Kasumi-1 (cell line): ENCODE measurements around the gene ATR.

ENCODE experiments used
- DNase-seq, 2 experiments: peaks; one replicate each; lab custom pipeline; 2025; lab: John Stamatoyannopoulos, UW

Gene ATR

DNA sequence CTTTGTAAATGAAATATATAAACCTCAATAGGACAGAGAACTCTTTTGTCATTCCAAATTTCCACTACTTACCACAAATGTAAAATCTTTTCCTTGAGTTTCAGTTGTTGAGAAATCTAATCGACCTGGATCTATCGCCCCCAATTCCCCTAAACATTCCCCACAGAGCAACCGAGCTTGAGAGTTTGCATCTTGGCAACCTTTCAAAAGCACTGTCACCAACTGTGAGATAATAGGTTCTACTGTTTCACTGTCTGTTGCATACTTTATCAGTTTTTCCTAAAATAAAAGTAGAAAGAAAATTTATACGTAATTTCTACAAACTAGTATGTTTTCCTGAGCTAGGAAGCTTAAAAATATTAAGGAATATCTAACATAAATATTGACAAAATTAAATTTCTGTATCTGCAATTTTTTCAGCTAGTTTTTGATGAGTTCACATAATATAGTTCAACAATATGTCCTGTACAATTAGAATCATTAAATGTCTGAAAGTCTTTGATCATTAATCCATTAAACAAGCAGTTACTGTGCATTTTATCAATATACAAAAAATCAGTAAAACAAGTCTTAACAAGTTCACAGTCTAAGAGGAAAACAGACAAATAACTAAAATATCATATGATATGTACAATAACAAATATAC is 54.5 kb downstream of the ATR start:
- no peak for DNase-seq

DNA sequence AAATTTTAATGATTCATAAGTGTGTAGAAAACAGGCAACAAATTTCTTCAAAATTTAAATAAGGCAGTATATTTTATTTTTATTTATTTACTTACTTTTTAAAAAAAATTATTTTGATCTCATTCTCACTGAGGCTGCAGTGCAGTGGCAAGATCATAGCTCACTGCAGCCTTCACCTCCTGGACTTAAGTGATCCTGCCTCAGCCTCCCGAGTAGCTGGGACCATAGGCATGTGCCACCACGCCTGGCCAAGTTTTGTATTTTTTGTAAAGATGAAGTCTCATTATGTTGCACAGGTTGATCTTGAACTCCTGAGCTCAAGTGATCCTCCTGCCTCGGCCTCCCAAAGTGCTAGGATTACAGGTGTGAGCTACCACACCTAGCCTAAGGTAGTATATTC is 69.5 kb downstream of the ATR start:
- no peak for DNase-seq

DNA sequence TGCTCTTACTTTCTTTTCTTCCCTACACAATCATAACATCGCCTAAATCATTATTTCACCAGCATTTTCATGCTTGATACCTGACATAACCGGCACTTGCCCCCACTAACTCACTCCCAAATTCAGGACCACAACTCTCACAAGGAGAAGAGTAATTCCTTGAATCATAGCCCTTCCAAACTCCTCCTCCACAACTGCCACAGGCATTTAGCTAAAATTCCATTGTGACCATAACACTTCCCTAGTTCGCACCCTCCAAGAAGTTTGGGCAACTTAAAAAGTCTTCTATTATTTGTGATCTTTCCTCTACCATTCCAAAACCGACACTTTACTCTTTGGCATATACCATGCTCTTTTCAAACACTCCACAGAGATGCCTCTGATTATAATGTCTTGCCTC is 71.3 kb downstream of the ATR start:
- no peak for DNase-seq

DNA sequence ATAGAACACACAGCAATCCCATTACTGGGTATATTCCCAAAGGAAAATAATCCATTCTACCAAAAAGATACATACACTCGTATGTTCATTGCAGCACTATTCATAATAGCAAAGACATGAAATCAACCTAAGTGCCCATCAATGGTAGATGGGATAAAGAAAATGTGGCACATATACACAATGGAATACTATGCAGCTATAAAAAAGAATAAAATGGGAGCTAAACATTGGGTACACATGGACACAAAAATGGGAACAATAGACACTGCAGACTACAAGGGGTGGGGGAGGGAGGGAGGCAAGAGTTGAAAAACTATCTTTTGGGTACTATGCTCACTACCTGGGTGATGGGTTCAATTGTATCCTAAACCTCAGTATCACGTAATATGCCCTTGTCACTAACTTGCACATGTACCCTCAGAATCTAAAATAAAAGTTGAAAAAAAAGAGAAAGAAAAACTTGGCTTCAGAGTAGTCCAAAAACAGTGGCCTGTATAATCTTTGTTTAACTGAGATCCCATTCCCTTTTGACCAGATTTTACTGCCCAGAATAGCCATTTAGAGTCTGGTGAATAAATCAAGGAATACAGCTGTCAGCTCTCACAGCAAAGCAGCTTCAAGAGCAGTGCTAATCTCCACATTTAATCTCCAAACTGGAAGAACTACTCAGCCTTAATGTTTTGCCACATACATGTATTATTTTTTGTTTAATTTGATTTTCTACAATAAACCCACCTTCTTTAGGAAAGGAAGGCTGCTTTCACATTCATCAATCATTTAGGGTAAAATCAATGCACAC is 76.1 kb downstream of the ATR start:
- no peak for DNase-seq

DNA sequence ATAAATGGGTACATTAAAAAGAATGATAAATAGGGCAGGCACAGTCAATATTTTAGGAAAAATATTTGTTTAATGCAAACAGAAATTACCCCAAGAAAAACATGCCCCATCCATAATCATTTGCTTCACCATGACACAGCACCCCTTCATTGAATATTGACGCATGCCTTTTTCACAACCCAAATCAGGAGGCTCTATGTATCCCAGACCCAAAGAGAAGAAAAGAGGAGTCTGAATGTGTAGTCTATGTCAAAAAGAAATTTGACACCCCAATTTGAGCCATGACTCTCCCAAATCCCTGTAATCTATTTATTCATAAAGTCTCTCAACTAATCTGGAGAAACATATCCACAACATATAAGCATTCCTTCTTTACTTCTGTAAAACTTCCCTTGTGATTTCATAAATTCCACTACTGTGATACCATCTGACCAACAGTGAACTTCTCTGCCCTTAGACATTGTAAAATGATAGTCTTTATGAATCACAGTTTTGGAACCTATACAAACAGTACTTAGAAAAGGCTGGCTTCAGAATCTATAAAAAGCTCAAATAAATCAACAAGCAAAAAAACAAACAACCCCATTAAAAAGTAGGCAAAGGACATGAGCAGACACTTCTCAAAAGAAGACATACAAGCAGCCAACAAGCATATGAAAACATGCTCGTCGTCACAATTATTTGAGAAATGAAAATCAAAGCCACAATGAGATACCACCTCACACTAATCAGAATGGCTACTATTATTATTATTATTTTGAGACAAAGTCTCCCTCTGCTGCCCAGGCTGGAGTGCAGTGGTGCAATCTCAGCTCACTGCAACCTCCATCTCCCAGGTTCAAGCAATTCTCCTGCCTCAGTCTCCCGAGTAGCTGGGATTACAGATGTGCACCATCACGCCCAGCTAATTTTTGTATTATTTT is 77.3 kb downstream of the ATR start:
- no peak for DNase-seq

DNA sequence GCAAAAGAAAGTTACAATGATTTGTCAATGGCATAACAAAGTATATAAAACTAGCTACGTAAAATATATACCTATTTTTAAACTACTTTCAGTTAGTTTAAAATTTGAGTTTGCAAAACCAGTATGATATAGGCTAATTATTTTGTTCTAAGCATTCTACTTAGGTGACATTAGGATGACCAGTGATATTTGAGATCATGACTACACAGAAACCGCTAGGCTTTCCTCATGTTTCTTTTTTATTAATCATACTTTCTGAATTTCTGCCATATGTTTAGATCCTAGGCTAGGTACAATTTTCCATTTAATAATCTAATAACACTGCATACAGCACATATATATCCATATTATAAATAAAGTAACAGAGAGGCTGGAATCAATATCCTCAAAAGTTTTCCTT is 78.3 kb downstream of the ATR start:
- DNase-seq: no peak

DNA sequence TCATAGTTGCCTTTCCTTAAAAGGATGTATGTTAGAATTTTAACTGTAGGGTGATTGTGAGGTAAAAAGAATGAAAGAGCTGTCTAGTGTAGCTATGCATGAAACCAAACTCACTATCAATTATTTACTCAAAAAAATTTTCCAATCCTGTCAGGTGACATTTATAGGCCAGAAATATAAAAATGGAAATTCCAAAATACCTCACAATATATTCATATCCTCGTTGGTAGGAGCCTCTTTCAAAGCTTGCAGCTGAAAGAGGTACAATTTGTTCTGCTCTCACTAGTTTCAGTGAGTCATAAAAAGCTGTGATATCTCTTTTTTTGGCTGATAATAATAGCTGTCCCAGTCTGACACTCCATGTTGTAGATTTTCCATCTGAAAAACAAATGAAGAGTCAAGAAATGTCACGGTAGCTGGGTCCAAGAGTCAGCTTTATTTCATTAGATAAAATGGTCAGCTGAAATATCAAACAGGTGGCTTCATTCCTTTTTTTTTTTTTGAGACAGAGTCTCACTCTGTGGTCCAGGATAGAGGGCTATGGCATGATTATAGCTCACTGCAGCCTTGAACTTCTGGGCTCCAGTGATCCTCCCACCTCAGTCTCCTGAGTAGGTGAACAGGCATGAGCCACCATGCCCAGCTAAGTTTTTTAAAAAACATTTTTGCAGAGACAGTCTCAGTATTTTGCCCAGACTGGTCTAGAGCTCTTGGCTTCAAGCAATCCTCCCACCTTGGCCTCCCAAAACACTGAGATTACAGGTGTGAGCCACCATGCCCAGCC is 79.9 kb downstream of the ATR start:
- DNase-seq: no peak

DNA sequence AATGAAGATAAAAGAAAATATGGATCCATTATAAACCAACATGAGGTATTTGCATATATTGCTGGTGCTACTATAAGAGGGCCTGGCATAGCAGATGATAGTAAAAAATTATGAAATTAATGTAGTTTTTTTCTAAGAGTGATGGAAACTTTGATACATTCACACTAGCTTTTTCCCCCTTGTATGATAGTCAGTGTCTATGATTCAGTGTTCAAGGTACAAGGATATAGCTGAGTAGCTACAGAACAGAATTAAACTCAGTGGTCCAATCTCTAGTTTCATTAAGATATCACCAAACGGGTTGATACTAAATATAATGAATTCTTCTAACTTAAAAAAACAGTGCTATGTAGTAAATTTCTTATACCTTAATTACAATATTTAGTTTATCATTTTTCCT is 80.8 kb downstream of the ATR start:
- no peak for DNase-seq

DNA sequence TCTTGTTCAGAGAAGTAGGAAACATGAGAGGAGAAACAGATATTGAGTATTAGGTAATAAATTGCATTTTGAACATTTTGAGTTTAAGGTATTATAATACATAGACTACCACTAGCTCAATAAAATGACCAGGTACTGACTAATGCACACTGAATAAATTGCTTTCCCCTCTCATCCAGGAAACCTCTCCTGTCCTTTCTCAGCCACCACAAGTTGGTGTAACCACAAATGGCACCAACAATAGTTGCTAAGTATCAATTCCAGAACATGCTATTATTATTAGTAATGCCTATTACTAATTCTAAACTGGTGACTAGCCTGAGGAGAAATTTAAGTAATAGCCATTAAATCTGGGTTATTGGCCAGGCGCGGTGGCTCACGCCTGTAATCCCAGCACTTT is 83.4 kb downstream of the ATR start:
- no peak for DNase-seq

DNA sequence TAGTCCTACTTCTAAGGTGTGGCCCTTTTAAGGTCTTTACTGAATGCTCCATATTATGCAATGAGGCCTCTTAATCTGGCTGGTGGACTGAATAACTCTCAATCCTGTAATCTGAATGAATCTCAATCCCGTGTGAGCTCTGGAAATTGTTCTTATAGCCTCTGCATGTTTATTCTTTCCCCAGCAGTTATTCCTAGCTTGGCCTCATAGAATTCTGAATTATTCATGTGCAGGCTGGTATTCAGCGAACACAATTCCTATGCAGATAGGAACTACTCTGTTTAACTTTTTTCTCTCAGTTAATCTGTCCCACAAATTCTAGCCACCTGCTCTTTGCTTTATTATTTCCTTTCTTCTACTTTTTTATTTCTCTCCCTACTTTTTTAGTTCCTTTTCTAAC is 86.3 kb downstream of the ATR start:
- DNase-seq: no peak

DNA sequence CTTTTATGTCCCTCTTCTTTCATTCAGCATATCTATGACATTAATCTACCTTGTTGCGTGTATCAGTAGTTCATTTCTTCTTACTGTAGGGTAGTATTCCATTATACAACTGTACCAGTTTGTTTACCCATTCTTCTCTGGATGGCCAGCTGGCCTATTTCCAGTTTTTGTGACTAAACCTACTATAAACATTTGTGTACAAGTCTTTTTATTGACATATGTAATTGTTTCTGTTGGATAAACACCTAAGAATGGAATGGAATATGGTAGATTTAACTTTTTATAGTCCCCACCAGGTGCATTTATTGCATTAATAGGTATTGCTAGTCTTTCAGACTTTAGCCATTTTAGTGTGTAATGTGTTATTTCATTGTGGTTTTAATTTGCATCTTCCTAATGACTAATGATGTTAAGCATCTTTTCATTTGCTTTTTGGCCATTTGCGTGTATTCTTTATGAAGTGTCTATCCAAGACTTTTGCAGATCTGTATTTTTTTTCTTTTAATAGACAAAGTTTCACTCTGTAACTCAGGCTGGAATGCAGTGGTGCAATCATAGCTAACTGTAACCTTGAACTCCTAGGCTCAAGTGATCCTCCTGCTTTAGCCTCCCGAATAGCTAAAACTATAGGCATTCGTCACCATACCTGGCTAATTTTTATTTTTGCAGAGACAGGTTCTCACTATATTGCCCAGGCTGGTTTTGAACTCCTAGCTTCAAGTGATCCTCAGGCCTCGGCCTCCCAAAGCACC is 88.8 kb downstream of the ATR start:
- no peak for DNase-seq

DNA sequence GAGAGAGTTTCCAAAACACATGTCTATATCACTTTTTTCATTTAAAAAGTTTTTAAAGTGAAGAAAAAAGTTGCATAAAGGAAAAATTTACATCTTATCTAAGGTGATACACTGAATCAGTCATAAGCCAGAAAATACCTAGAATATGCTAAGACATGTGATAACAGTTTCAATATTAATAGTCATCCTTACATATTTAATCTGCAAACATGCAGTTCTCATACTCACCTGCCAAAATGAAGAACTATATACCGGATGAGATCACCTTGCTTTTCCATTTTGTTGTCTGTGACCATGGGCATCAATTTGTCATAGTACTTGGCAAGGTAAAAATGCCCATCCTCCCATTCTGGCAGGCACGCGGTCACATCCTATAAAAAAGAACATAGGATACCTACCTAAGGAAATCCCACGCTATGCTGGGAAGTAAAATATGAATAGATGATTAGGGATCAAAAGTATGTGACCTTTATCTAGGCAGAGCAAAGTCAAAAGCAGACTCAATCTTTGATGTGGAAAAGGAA is 93.6 kb downstream of the ATR start:
- DNase-seq: no peak

DNA sequence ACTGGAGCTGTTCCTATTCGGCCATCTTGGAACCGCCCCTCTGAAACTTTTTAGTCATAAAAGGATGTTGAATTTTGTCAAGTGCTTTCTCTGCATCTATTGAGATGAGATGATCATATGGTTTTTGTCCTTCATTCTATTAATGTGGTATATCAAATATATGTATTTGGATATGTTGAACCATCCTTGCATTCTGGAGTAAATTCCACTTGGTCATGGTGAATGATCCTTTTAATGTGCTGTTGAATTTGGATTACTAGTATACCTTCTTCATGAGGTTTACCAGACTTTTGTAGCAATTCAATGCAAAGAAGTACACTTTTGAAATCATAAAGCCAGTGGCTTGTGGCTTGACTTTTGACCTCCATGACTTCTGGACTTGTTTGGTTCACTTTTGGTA is 97.3 kb downstream of the ATR start:
- no peak for DNase-seq

DNA sequence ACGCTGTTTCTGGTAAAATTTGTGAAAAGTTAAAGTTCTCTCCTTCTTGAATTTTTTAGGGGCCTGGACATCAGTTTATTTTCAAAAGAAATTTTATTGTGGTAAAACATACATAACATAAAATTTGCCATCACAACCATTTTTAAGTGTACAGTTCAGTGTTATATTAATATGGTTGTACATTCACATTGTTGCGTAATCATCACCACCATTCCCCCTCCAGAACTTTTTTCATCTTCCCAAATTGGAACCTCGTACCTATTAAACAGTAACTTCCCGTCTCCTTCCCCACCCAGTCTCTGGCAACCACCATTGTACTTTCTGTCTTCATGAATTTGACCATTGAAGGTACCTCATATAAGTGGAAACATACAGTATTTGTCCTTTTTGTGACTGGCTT is 107.7 kb downstream of the ATR start:
- no peak for DNase-seq

DNA sequence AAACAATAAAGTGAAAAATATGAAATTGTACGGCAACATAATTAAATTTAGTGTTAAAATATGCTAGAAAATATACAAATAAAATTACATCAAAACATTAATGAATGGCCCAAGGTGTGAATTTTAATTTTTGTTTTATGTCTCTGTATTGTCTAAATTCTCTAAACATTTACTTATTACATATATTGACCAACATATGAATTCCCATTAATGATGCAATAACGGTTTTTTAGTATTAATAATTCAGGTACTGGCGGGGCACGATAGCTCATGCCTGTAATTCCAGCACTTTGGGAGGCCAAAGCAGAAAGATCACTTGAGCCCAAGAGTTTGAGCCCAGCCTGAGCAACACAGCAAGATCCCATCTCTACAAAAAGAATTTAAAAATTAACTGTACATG is 110.1 kb downstream of the ATR start:
- DNase-seq: no peak

DNA sequence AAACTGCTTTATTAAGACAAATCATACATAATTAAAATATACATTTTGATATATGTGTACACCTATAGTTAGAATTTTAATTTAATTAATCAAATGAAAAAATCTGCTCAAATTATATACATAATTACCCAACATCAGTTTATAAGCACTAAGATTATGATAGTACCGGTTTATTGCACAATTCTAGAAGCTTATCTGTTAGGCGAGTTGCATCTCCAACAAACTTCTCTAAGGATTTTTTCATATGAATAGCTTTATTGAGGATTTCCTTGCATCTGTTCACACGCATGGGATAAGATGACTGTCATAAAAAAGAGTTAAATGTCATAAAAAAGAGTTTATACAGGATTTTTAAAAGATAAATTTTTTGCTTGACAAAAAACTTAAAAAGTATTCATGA is 110.8 kb downstream of the ATR start:
- no peak for DNase-seq

DNA sequence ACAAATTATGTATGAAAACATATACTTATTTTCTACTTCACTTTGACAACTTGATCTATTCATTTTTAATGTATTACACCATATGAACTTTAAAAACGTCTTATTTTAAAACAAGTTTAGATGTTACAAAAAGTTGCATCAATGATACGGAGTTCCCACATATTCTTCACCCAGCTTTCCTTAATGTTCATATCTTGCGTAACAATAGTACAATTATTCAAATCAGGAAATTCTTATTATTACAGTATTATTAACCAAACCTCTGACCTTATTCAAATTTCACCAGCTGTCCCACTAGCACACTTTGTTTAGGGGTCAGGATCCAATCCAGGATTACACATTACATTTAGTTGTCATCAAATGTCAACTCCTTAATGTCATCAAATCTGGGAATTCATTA is 117.8 kb downstream of the ATR start:
- no peak for DNase-seq

DNA sequence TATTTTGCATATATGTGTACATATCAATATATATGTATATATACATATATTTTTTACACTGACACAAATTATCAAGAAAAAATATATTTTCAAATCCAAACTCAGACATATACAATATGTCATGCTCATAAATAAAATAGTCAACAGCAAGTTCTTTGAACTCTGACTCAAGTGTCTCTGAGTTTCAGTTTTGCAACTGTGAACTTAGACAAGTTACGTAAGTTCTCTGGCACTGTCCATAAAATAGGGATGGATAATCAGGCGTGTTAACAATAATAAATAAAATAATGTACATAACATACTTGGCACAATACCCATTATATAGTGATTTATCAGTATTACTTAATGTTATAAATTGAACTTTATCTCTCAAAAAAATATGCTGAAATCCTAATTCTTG is 118.6 kb downstream of the ATR start:
- no peak for DNase-seq

DNA sequence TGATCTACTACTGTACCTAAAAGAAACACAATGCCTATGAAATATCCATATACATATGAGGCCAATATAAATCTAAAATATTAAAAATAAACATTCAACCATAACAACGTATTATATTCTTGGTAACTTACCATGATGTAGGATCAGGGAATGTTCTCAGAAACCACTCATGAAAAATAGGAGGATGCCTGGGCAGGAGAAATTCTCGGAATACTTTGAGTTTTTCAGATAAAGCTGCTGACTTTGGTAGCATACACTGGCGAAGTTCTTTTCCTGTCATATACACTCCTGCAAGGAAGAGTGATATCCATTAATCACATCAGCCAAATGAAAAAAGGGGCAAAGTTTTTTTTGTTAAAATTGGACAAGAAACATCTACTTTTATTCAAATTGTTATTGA is 119.4 kb downstream of the ATR start:
- DNase-seq: no peak

DNA sequence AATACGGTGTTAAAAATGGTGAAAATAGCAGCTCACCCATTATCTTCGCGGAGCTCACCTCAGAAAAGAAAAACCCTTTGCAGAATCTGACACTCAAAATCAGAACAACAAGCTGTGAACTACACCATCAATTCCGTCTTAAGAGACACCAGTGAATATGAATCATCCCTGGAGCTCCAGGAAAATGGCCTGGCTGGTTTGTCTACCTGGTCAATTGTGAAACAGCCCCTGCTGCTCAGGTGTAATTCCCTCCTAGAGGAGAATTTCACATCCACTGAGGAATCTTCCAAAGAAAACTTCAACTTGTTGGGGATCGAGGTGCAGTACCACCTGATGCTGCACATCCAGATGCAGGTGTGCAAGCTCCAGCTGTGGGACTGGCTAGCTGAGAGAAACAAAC is 127.7 kb downstream of the ATR start:
- DNase-seq: no peak

DNA sequence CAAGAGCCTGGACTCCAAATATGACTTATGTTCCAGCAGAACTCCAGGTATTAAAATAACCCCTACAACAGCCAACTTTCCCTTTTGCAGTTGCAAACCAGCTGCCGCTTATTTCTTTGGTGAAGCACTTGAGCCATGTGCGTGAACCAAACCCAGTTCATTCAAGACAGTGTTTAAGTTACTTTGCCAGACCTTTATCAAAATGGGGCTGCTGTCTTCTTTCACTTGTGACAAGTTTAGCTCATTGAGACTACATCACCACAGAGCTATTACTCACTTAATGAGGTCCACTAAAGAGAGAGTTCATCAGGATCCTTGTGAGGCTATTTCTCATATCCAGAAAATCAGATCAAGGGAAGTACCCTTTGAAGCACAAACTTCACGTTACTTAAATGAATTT is 128.3 kb downstream of the ATR start:
- DNase-seq: no peak
